Measurements from ENCODE around the gene EDN3.
"Not testable (repeated sequence)": the region's sequence is repeated elsewhere in the genome, so short reads cannot be mapped to it uniquely, and the experiment has no call there.

Gene EDN3

DNA sequence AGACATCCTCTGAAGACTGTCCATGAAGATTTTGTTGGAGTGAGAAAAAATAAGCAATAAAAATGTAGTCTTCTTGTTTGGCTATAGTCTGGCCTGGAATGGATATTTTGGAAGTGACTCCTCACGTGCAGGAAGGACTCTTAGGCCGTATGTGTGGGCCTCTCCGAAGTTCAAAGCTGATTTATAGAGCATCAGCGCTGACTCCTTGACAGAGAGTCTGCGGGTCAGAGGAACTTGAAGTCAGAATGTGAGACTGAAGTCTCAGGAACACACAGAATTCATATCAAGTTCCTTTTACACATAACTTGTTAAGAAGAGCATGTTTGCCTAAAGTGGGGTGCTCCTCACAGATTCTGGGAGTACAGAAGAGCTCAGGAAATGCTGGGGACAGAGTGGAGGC is 36.1 kb downstream of the EDN3 start:
- no peak for DNase-seq

- not testable (repeated sequence) for DNase-seq
These were observed 38.0 kb downstream of the EDN3 start for GRCh38 chr20:59338444-59338843.

- DNase-seq = no peak
These were observed 39.9 kb downstream of the EDN3 start for GRCh38 chr20:59340201-59340885.

GRCh38 chr20:59341285-59342022 is 41.0 kb downstream of the EDN3 start:
- DNase-seq = not testable (repeated sequence)

DNA sequence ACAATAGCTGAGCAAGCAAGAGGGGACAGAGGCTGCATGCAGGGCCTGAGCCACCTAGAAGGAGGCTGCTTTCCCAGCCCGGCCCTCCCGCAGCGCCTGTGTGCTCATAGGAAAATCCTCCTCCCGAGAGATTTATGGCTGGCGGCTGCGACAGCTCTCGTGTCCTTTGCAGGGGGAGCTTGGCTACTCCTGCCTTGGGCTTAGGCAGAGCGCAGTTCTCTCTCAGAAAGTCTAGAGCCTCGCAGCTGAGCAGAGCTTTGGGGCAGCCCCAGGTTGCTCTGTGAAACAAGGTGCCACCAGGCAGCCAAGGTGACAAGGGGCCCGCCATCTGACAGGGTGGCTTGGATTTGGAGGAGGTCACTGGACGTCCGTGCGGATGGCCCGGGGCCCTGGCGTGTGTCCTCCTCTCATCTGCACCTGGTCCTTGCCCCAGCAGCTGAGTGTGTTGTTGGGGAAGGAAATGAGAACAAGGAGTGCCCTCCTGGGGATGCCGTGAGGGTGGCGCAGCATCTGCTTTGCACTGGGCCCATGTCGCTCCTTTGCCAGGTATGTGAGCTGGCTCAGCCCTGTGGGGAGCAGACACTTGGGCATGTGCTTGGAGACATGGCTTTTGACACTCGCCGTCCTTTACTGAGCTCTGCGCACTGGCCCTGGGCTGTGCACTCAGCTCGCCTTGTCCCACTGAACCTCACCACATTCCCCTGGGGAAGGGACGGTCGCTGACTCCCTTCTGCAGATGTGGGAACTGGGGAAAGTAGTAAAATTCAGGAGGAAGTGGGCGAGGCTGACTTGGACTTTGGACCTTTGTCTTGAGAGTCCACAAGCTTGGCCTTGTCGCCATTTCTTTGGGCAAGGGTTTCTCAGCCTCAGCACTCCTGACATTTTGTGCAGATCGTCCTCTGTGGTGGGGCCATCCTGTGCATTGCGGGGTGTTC is 41.9 kb downstream of the EDN3 start:
- DNase-seq = no peak

DNA sequence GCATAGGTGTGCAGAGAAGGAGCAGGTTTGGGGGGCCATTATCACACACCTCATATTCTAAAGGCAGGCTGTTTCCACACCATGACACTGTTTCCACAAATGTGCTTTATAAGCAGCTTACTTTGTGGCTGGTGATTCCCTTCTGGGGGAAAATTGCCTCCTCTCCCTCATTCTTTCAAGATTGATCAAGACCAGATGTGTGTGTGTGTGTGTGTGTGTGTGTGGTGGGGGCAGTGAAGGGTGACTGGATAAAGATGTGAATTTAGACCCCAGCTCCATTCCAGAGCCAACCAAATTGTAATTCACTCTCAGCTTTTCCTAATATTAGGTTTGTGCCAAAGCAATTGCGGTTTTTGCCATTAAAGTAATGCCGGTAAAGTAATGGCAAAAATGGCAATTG is 45.6 kb downstream of the EDN3 start:
- DNase-seq = no peak

- DNase-seq = no peak
These were observed 48.9 kb downstream of the EDN3 start for GRCh38 chr20:59349277-59349676.

DNA sequence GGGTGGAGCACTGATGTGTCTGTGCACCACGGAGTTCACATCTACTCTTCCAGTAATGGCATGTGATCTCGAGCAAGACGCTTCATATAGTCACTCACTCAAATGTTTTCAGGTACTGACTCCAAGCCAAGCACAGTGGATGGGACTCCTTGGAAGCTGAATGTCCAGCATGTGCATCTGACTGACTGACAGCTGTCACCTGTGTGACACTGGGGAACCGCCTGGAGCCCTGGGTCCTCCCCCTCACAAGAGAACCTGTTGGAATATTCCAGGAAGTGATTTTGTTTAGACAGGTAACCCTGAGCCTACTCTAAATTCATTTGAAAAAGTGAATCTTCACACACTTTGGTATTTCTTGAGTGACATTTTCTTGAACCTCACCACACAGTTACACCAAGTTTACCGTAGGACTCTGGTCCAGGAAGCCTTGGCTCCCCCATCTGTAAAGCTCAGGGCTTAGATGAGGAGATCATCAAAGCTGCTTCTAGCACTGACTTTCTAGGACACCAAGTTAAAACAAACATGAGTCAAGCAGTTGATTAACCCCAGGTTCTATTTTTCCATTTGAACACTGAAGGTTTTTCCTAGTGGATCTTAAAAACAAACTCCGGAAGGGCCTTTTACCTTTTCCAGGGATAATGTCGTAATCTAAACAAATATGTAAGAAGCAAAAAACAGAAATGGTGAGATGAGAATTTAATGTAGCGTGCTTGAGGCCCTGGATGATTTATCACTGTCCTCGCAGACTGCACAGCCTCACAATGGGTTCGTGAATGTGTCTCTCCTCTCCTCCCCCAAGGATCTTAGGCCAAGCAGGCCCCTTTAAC is 50.1 kb downstream of the EDN3 start:
- DNase-seq = no peak

- no peak for DNase-seq
These were observed 51.0 kb downstream of the EDN3 start for GRCh38 chr20:59351157-59352040.

- no peak for DNase-seq
These were observed 52.1 kb downstream of the EDN3 start for GRCh38 chr20:59352541-59352940.

DNA sequence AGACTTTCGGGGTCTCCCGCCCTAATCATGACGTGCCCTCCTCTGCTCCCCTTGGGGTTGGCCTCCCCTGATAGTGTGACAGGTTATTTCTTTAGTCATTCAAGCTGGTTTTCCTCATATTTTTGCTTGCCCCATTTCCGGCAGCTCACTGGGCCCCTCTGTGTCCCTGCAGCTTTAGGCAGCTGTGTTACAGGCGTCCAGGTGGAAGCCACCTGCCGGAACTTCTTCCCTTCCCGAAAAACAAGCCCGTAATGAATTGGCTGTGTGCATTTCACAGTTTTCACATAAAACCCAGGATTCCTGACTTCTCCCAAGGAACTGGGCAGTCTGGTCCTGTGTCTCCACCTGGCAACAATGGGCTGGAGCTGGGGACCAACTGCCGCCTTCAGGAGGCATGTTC is 52.6 kb downstream of the EDN3 start:
- DNase-seq = no peak

- DNase-seq = no peak
These were observed 54.0 kb downstream of the EDN3 start for GRCh38 chr20:59354460-59354859.

- DNase-seq = no peak
These were observed 54.8 kb downstream of the EDN3 start for GRCh38 chr20:59355242-59355641.

GRCh38 chr20:59356662-59357165 is 56.3 kb downstream of the EDN3 start:
- DNase-seq = no peak

- DNase-seq = not testable (repeated sequence)
These were observed 58.4 kb downstream of the EDN3 start for GRCh38 chr20:59358793-59359192.

- DNase-seq = no peak
These were observed 59.7 kb downstream of the EDN3 start for GRCh38 chr20:59359906-59360725.

DNA sequence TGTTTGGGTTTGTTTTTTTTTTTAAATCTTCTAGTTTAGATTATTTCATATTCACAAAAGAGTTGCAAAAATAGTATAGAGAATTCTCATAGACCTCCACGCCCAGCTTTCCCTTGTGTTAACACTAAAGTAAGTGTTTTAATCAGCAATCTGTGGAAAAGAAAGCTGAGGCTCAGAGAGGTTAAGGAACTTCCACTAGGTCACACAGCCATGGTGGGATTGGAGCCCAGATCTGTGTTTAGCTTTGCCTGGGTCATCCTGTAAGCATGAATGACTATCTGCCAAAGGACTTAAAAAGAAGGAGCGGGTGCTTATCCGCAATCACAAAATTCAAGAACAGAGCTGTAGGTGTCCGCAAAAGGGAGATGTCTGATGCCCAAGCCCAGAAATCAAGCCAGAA is 60.5 kb downstream of the EDN3 start:
- DNase-seq = no peak

- DNase-seq = no peak
These were observed 61.0 kb downstream of the EDN3 start for GRCh38 chr20:59361411-59361810.

GRCh38 chr20:59363101-59363500 is 62.7 kb downstream of the EDN3 start:
- no peak for DNase-seq

GRCh38 chr20:59364611-59365010 is 64.2 kb downstream of the EDN3 start:
- DNase-seq = no peak
